ENCODE results near the gene CASZ1. TPM values are rescaled to one million over a fixed set of nuclear protein-coding genes. Genes with fewer than 3 reads are reported as not detected.

Gene CASZ1
- total RNA-seq, 1 experiment from 2014 or later, result 27.8 TPM

DNA sequence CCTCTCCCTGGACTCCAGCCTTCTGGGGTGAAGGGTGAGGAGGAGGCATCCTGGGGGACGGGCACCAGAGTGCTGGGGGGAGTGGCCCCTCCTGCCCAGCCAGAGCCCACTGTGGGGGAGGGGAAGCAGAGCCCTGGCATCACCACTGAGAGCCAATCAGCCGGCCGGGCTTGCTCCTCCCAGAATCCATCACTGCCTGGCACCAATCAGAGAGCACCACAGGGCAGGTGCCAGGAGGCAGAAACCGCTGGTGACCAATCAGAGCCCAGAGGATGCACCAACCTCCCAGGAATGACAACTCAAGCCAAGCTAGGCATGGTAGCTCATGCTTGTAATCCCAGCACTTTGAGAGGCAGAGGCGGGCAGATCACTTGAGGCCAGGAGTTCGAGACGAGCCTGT, 27.9 kb downstream of the CASZ1 start:
- Histone ChIP-seq H3K9me3 (ENCODE audit: control insufficient read depth, insufficient read depth, low read depth, low read length) (no peaks in the 10 kb centered on the region), H3K4me1 (ENCODE audit: control insufficient read depth, insufficient read depth, low read length) (peaks cover 4% of the 10 kb centered on the region), H3K27me3 (ENCODE audit: control insufficient read depth, insufficient read depth, low read length) (no peaks in the 10 kb centered on the region), H3K27ac (ENCODE audit: low read length) (no peak overlapping the region), H3K4me3 (ENCODE audit: low read depth in 2 of 2, low read length in 2 of 2) (no peak overlapping the region), H3K36me3 (ENCODE audit: control insufficient read depth, insufficient read depth, low read length) (no peaks in the 10 kb centered on the region)
- TF ChIP-seq, protein P1, sequence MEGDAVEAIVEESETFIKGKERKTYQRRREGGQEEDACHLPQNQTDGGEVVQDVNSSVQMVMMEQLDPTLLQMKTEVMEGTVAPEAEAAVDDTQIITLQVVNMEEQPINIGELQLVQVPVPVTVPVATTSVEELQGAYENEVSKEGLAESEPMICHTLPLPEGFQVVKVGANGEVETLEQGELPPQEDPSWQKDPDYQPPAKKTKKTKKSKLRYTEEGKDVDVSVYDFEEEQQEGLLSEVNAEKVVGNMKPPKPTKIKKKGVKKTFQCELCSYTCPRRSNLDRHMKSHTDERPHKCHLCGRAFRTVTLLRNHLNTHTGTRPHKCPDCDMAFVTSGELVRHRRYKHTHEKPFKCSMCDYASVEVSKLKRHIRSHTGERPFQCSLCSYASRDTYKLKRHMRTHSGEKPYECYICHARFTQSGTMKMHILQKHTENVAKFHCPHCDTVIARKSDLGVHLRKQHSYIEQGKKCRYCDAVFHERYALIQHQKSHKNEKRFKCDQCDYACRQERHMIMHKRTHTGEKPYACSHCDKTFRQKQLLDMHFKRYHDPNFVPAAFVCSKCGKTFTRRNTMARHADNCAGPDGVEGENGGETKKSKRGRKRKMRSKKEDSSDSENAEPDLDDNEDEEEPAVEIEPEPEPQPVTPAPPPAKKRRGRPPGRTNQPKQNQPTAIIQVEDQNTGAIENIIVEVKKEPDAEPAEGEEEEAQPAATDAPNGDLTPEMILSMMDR (IDR thresholded peaks at IDR 0.05), result no peak
- TF ChIP-seq TCF7L2 (IDR thresholded peaks at IDR 0.05; ENCODE audit: low read depth, low read length), result no peak
- no peak for TF ChIP-seq SIN3A (IDR thresholded peaks at IDR 0.05; ENCODE audit: borderline replicate concordance, insufficient read depth, low read depth, low read length)
- TF ChIP-seq, protein P2, sequence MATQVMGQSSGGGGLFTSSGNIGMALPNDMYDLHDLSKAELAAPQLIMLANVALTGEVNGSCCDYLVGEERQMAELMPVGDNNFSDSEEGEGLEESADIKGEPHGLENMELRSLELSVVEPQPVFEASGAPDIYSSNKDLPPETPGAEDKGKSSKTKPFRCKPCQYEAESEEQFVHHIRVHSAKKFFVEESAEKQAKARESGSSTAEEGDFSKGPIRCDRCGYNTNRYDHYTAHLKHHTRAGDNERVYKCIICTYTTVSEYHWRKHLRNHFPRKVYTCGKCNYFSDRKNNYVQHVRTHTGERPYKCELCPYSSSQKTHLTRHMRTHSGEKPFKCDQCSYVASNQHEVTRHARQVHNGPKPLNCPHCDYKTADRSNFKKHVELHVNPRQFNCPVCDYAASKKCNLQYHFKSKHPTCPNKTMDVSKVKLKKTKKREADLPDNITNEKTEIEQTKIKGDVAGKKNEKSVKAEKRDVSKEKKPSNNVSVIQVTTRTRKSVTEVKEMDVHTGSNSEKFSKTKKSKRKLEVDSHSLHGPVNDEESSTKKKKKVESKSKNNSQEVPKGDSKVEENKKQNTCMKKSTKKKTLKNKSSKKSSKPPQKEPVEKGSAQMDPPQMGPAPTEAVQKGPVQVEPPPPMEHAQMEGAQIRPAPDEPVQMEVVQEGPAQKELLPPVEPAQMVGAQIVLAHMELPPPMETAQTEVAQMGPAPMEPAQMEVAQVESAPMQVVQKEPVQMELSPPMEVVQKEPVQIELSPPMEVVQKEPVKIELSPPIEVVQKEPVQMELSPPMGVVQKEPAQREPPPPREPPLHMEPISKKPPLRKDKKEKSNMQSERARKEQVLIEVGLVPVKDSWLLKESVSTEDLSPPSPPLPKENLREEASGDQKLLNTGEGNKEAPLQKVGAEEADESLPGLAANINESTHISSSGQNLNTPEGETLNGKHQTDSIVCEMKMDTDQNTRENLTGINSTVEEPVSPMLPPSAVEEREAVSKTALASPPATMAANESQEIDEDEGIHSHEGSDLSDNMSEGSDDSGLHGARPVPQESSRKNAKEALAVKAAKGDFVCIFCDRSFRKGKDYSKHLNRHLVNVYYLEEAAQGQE (IDR thresholded peaks at IDR 0.05; ENCODE audit: insufficient read depth in 1 of 2, low read depth in 2 of 2, low read length in 1 of 2), result no peak
- TF ChIP-seq POLR2AphosphoS5 (IDR thresholded peaks at IDR 0.05; ENCODE audit: low read depth, low read length), result no peak
- DNase-seq (ENCODE audit: low read depth, low spot score), result no peak
- BruUV-seq (replicated peaks), result no TSS peak
- intact Hi-C loops (cut with micrococcal nuclease; ENCODE audit: unreplicated experiment) (no loop called here), in situ Hi-C loops (cut with HindIII; ENCODE audit: low pct_unique_long_range_greater_than_20kb, low sequenced_read_pairs) (no loop called here)
- ATAC-seq, result no peak
- ChIA-PET POLR2A (no interaction called here), CTCF (no interaction called here)

DNA sequence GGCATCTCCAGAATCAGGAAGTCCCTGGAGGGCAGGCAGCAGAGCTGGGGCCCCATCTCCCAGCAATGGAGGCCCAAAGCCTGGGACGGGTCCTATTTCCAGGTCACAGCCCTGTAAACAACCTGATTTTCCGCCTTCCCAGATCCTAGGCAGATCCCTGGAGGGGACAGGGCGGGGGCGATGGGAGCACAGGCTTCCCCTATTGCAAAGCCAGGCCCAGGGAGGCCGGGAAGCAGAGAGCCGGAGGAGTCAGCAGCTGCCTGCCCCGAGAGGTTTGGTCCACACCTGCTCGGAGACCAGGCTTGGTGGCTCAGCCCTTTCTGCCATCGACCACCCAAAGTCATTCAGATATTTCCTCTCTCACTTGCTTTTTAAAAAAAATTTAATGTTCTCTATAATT, 29.2 kb downstream of the CASZ1 start:
- CTCF ChIA-PET, result no interaction called here
- ATAC-seq (0 out of 2 replicates have a peak, but pooled peaks have one; percentile 35), DNase-seq (ENCODE audit: low read depth, low spot score) (no peak)
- in situ Hi-C loops (cut with HindIII; ENCODE audit: low pct_unique_long_range_greater_than_20kb, low sequenced_read_pairs) (no loop called here), intact Hi-C loops (cut with micrococcal nuclease; ENCODE audit: unreplicated experiment) (no loop called here)
- H3K9me3 ChIP-seq (ENCODE audit: control insufficient read depth, insufficient read depth, low read depth, low read length), result no peaks in the 10 kb centered on the region
- H3K27me3 ChIP-seq (ENCODE audit: control insufficient read depth, insufficient read depth, low read length), result no peaks in the 10 kb centered on the region
- TF ChIP-seq, protein P2 (IDR thresholded peaks at IDR 0.05; ENCODE audit: insufficient read depth in 1 of 2, low read depth in 2 of 2, low read length in 1 of 2), result no peak
- TF ChIP-seq TCF7L2 (IDR thresholded peaks at IDR 0.05; ENCODE audit: low read depth, low read length) (no peak), POLR2AphosphoS5 (IDR thresholded peaks at IDR 0.05; ENCODE audit: low read depth, low read length) (no peak)
- H3K36me3 ChIP-seq (ENCODE audit: control insufficient read depth, insufficient read depth, low read length), result no peaks in the 10 kb centered on the region
- H3K4me3 ChIP-seq (ENCODE audit: low read depth in 2 of 2, low read length in 2 of 2), result no peak overlapping the region
- H3K27ac ChIP-seq (ENCODE audit: low read length), result no peak overlapping the region
- H3K4me1 ChIP-seq (ENCODE audit: control insufficient read depth, insufficient read depth, low read length), result peaks cover 4% of the 10 kb centered on the region
- POLR2A ChIA-PET, result interaction anchor here (1.5 kb wide), 1 partner anchor 12 kb away, joined by 4 read pairs; no protein-coding TSS in a partner anchor
- BruUV-seq (replicated peaks), result no TSS peak

All from Panc1 (cell line).